K562 (cell line): ENCODE data around the gene NCOA6. TPM values are rescaled to one million over a fixed set of nuclear protein-coding genes. Genes with fewer than 3 reads are reported as not detected.

Experiments
- ATAC-seq: fragments of 200-7000 bp; cut with Tn5 transposase; 3 replicates; pipeline ENCODE4 v1.9.1; 2020; ENCODE audit warnings: moderate library complexity
- BruUV-seq: library from RNA; stranded (reverse); fragments of 400-500 nt; replicated peaks from 2 replicates; lab custom pipeline; 2021; lab: Mats Ljungman, UMichigan
- CTCF ChIA-PET: fragments of 300-600 bp; formaldehyde crosslinking; extraction: SDS; loops from one replicate; lab custom pipeline; 2021; ENCODE audit warnings: low intra/inter-chr PET ratio; lab: Yijun Ruan, JAX
- POLR2A ChIA-PET: fragments of 300-600, 350-650 bp; sonication (Branson Sonifier 250); formaldehyde crosslinking; extraction: SDS; loops from one replicate; lab custom pipeline; 2021; ENCODE audit warnings: antibody characterized with exemption, inconsistent platforms; lab: Yijun Ruan, JAX
- DNase-seq, 4 experiments: peaks; one replicate each; pipeline versions ENCODE4 v3.0.0 to v3.0.0-alpha.2; 2011 to 2018; ENCODE audit warnings: low spot score in 3 of 4, mixed read lengths in 3 of 4; ENCODE audit errors: extremely low read depth in 1 of 4
- FAIRE-seq: peaks from 2 replicates; lab custom pipeline; 2011; peaks lifted over from hg19 to GRCh38; lab: Jason Lieb, UNC
- H2AFZ ChIP-seq: 2 replicates; pipeline ENCODE4 v1.6.0; 2011; ENCODE audit warnings: low read depth, low read length, control low read depth, inconsistent platforms
- H3K27ac ChIP-seq: fragments of 200-600 bp; 3 replicates; pipeline ENCODE4 v1.8.0; 2011; ENCODE audit warnings: low read depth, mild to moderate bottlenecking, control low read depth, inconsistent platforms, low read length, moderate library complexity, mixed read lengths; ENCODE audit errors: extremely low read depth
- H3K27me3 ChIP-seq, 2 experiments: fragments of 300-600 bp in 1 of 2; 2 replicates in 1 of 2; 3 replicates in 1 of 2; pipeline versions ENCODE4 v1.6.0 to v1.8.0; 2011; ENCODE audit warnings: inconsistent platforms in 2 of 2, low read length in 2 of 2, mild to moderate bottlenecking in 1 of 2, mixed read lengths in 1 of 2, moderate library complexity in 1 of 2; ENCODE audit not compliant: control insufficient read depth in 2 of 2, insufficient read depth in 2 of 2
- H3K36me3 ChIP-seq: fragments of 300-600 bp; 3 replicates; pipeline ENCODE4 v1.8.0; 2011; ENCODE audit warnings: mild to moderate bottlenecking, low read length, inconsistent platforms; ENCODE audit not compliant: control insufficient read depth, insufficient read depth
- H3K4me1 ChIP-seq, 2 experiments: fragments of 200-600 bp in 1 of 2; replicated peaks in 1 of 2; 2 replicates in 1 of 2; 3 replicates in 1 of 2; pipeline versions ENCODE4 v1.5.1 to v1.8.0; 2011; ENCODE audit warnings: inconsistent platforms in 2 of 2, low read length in 2 of 2, mild to moderate bottlenecking in 1 of 2, mixed read lengths in 1 of 2, moderate library complexity in 1 of 2; ENCODE audit not compliant: control insufficient read depth in 2 of 2, insufficient read depth in 2 of 2
- H3K4me2 ChIP-seq: 2 replicates; pipeline ENCODE4 v1.6.1; 2011; ENCODE audit warnings: low read length, control low read depth, inconsistent platforms, mixed read lengths; ENCODE audit not compliant: insufficient read depth
- H3K4me3 ChIP-seq: fragments of 200-600 bp; sonication (generic), shearing (Covaris generic); 2 replicates; pipeline ENCODE4 v1.5.1; 2016; ENCODE audit warnings: control low read depth, inconsistent platforms
- H3K79me2 ChIP-seq: fragments of 200-600 bp; 3 replicates; pipeline ENCODE4 v1.8.0; 2011; ENCODE audit warnings: low read length, inconsistent platforms; ENCODE audit not compliant: control insufficient read depth, insufficient read depth
- H3K9ac ChIP-seq, 2 experiments: 2 replicates each; pipeline versions ENCODE4 v1.6.0 to v1.6.1; 2011; ENCODE audit warnings: low read depth in 2 of 2, low read length in 2 of 2, control low read depth in 1 of 2, inconsistent platforms in 1 of 2, mild to moderate bottlenecking in 1 of 2, mixed read lengths in 1 of 2; ENCODE audit not compliant: insufficient read depth in 1 of 2
- H3K9me1 ChIP-seq: one replicate; pipeline ENCODE4 v1.6.0; 2011; ENCODE audit warnings: inconsistent platforms, mild to moderate bottlenecking, low read length, moderate library complexity; ENCODE audit not compliant: control insufficient read depth, insufficient read depth
- H3K9me3 ChIP-seq: replicated peaks from 2 replicates; pipeline ENCODE4 v1.5.1; 2011; ENCODE audit warnings: low read depth, low read length, inconsistent platforms; ENCODE audit not compliant: control insufficient read depth, insufficient read depth
- H4K20me1 ChIP-seq: replicated peaks from 2 replicates; pipeline ENCODE4 v1.6.1; 2011; ENCODE audit warnings: low read length, inconsistent platforms, mixed read lengths; ENCODE audit not compliant: control insufficient read depth, insufficient read depth
- FOXJ2 ChIP-seq: fragments of 200-800 bp; sonication (Bioruptor generic); IDR thresholded peaks from 2 replicates; pipeline ENCODE4 v1.6.1; 2016; ENCODE audit warnings: missing genetic modification characterization, missing compliant biosample characterization
- RAD51 ChIP-seq: fragments of 450-650 bp; IDR thresholded peaks from 2 replicates; pipeline ENCODE4 v1.7.1; 2016; ENCODE audit warnings: low read depth, mild to moderate bottlenecking, borderline replicate concordance
- RB1 ChIP-seq: fragments of 450-650 bp; IDR thresholded peaks from 2 replicates; pipeline ENCODE4 v1.6.1; 2017; ENCODE audit warnings: low read depth, mild to moderate bottlenecking
- STAG1 ChIP-seq: sonication (generic); formaldehyde crosslinking; IDR thresholded peaks from 2 replicates; pipeline ENCODE4 v1.5.0; 2020; ENCODE audit warnings: missing genetic modification reagents, borderline replicate concordance
- WGBS: fragments of 100-300 bp; shearing (Covaris generic); methylation state at CpG from one replicate; pipeline ENCODE4 v1.1.6; 2016; ENCODE audit warnings: low coverage, mixed read lengths; ENCODE audit not compliant: insufficient coverage; ENCODE audit errors: missing lambda C conversion rate; 5-methylcytosine and 5-hydroxymethylcytosine counted together
- in situ Hi-C: fragments of 300-500 bp; cut with MboI; formaldehyde crosslinking; loops from 4 replicates; pipeline ENCODE4 v1.15.0; 2018; ENCODE audit warnings: inconsistent platforms, mixed read lengths
- intact Hi-C: fragments of 100-400 bp; cut with micrococcal nuclease; formaldehyde crosslinking; loops from 2 replicates; pipeline ENCODE4 v1.14.2; 2022
- polyA plus RNA-seq, 8 experiments: library from polyadenylated mRNA; depleted of rRNA in 4 of 8; stranded (reverse) in 5 of 8; unstranded in 3 of 8; fragments of >200 nt; fragmentation: Nextera tagmentation in 2 of 8; fragmentation: Illumina TruSeq in 1 of 8; extraction: Ambion mirVana in 2 of 8; extraction: Trizol in 1 of 8; gene quantifications; 2 replicates each; pipeline versions ENCODE4 v1.2.1 to v1.2.3, GENCODE V29; 2011 to 2014; ENCODE audit warnings: inconsistent platforms in 1 of 8, missing spikeins in 1 of 8
- total RNA-seq, 7 experiments: library from RNA; depleted of rRNA in 6 of 7; stranded (reverse); fragments of >200 nt in 6 of 7; fragmentation: Illumina TruSeq in 2 of 7; extraction: Trizol in 2 of 7; gene quantifications; 2 replicates each; pipeline versions ENCODE4 v1.2.1 to v1.2.3, GENCODE V29; 2011 to 2021; ENCODE audit warnings: low replicate concordance in 1 of 7
- TF ChIP-seq, protein P1 (sequence below): fragments of 450-650 bp; formaldehyde crosslinking; IDR thresholded peaks from 2 replicates; pipeline ENCODE4 v1.4.0; 2020; ENCODE audit warnings: mild to moderate bottlenecking, moderate library complexity
- TF ChIP-seq, protein P2 (sequence below): IDR thresholded peaks from 2 replicates; pipeline ENCODE4 v1.6.1; 2012; ENCODE audit warnings: low read depth, low read length, improper control_type of control experiment, borderline replicate concordance
- TF ChIP-seq, protein P3 (sequence below), 2 experiments: fragments of 450-650 bp in 1 of 2; sonication (generic) in 1 of 2; formaldehyde crosslinking in 1 of 2; IDR thresholded peaks; 2 replicates each; pipeline versions ENCODE4 v1.7.1 to v1.9.0; 2016 to 2022; ENCODE audit warnings: inconsistent platforms in 1 of 2, mild to moderate bottlenecking in 1 of 2, missing genetic modification reagents in 1 of 2

NCOA6 gene
- total and polyA plus RNA-seq, 9 of the 15 experiments (the other 6 are each of a cell fraction or from before 2014, with no cell fraction given) = 6.1 to 25.0 (median 9.5) TPM

DNA sequence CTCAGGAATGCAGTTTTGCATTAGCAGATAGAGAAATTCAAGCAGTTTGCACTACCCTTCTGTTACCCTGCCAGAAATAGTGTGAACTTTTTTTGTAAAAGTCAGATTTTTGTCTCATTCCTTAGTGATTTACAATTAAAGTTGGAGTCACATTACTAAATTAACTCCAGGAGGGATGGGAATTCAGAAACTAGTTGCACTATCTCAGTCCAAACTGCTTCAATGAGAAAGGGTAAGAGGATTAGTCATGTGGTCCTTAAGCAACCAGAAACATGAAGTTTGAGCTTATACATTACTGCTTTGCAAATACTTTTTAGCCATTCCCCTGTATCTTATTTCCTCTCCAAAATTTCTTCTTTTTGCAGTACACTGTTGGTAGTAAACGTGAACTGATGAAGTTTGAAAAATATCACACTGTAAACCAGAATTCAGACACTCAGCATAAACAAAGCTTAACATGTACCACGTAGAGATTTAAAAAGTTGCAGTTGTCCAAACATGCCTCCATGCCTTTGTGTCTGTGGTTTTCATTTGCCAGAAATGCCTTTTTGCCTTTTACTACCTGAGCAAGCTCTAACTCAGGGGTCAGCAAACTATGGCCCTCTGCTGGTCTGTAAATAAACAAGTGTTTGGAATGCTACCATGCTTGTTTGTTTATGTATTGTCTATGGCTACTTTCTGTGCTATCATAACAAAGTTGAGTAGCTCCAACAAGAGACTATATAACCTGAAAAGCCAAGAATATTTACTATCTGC lies 71.6 kb downstream of the NCOA6 start:
- no peak for DNase-seq
- no peak for ATAC-seq
- Histone ChIP-seq H3K79me2 (no peaks in the 10 kb centered on the region), H3K9me3 (no peaks in the 10 kb centered on the region), H3K27me3 (no peaks in the 10 kb centered on the region), H3K36me3 (peaks cover 69% of the 10 kb centered on the region), H3K4me3 (no peak overlapping the region), H3K4me1 (no peaks in the 10 kb centered on the region), H3K4me2 (no peak overlapping the region), H4K20me1 (no peaks in the 10 kb centered on the region), H3K9me1 (no peaks in the 10 kb centered on the region), H2AFZ (no peak overlapping the region), H3K9ac (no peak overlapping the region), H3K27ac (no peak overlapping the region)
- FAIRE-seq = no peak
- no TSS peak for BruUV-seq
- CTCF ChIA-PET = interaction anchor here (1.1 kb wide), 1 partner anchor 442 kb away, joined by 3 read pairs; no protein-coding TSS in a partner anchor
- WGBS = 72% methylated on average over 2 of the region's 2 CpGs
- intact Hi-C loops = no loop called here
- POLR2A ChIA-PET = interaction anchor here (0.5 to 1.9 kb wide), 5 partner anchors 9 to 27 kb away, joined by 3 to 8 read pairs (median 3); no protein-coding TSS in a partner anchor
- in situ Hi-C loops = no loop called here
- TF ChIP-seq, protein P1, sequence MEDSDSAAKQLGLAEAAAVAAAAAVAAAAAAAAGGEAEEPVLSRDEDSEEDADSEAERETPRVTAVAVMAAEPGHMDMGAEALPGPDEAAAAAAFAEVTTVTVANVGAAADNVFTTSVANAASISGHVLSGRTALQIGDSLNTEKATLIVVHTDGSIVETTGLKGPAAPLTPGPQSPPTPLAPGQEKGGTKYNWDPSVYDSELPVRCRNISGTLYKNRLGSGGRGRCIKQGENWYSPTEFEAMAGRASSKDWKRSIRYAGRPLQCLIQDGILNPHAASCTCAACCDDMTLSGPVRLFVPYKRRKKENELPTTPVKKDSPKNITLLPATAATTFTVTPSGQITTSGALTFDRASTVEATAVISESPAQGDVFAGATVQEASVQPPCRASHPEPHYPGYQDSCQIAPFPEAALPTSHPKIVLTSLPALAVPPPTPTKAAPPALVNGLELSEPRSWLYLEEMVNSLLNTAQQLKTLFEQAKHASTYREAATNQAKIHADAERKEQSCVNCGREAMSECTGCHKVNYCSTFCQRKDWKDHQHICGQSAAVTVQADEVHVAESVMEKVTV (CRISPR knock-in tag) = no peak
- TF ChIP-seq RB1 (no peak), RAD51 (no peak), STAG1 (CRISPR knock-in tag) (no peak), FOXJ2 (tag) (no peak)
- TF ChIP-seq, protein P2, sequence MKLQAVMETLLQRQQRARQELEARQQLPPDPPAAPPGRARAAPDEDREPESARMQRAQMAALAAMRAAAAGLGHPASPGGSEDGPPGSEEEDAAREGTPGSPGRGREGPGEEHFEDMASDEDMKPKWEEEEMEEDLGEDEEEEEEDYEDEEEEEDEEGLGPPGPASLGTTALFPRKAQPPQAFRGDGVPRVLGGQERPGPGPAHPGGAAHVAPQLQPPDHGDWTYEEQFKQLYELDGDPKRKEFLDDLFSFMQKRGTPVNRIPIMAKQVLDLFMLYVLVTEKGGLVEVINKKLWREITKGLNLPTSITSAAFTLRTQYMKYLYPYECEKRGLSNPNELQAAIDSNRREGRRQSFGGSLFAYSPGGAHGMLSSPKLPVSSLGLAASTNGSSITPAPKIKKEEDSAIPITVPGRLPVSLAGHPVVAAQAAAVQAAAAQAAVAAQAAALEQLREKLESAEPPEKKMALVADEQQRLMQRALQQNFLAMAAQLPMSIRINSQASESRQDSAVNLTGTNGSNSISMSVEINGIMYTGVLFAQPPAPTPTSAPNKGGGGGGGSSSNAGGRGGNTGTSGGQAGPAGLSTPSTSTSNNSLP = no peak
- TF ChIP-seq, protein P3, sequence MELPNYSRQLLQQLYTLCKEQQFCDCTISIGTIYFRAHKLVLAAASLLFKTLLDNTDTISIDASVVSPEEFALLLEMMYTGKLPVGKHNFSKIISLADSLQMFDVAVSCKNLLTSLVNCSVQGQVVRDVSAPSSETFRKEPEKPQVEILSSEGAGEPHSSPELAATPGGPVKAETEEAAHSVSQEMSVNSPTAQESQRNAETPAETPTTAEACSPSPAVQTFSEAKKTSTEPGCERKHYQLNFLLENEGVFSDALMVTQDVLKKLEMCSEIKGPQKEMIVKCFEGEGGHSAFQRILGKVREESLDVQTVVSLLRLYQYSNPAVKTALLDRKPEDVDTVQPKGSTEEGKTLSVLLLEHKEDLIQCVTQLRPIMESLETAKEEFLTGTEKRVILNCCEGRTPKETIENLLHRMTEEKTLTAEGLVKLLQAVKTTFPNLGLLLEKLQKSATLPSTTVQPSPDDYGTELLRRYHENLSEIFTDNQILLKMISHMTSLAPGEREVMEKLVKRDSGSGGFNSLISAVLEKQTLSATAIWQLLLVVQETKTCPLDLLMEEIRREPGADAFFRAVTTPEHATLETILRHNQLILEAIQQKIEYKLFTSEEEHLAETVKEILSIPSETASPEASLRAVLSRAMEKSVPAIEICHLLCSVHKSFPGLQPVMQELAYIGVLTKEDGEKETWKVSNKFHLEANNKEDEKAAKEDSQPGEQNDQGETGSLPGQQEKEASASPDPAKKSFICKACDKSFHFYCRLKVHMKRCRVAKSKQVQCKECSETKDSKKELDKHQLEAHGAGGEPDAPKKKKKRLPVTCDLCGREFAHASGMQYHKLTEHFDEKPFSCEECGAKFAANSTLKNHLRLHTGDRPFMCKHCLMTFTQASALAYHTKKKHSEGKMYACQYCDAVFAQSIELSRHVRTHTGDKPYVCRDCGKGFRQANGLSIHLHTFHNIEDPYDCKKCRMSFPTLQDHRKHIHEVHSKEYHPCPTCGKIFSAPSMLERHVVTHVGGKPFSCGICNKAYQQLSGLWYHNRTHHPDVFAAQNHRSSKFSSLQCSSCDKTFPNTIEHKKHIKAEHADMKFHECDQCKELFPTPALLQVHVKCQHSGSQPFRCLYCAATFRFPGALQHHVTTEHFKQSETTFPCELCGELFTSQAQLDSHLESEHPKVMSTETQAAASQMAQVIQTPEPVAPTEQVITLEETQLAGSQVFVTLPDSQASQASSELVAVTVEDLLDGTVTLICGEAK (IDR thresholded peaks at IDR 0.05) = no peak
- TF ChIP-seq, protein P3 (CRISPR knock-in tag; IDR thresholded peaks at IDR 0.05) = no peak
